B cell (primary cell): Measurements from ENCODE around the gene PSMD2. TPM values are rescaled to one million over a fixed set of nuclear protein-coding genes. Genes with fewer than 3 reads are reported as not detected.
A peak's percentile ranks its signal among the peaks of the same experiment; 100 is the strongest.

ENCODE experiments used
- ATAC-seq: fragments of 200-7000 bp; cut with Tn5 transposase; one replicate; pipeline ENCODE4 v1.10.0; 2021; ENCODE audit warnings: low read depth, mild to moderate bottlenecking, moderate number of reproducible peaks, moderate library complexity
- CTCF ChIA-PET: fragments of 350-600 bp; sonication (Branson Sonifier 250); formaldehyde crosslinking; loops from one replicate; lab custom pipeline; 2021; ENCODE audit warnings: antibody characterized with exemption, inconsistent platforms; lab: Charles Lee
- POLR2A ChIA-PET: fragments of 350-600 bp; sonication (Branson Sonifier 250); formaldehyde crosslinking; loops from one replicate; lab custom pipeline; 2021; ENCODE audit warnings: antibody characterized with exemption; lab: Charles Lee
- DNase-seq: peaks from one replicate; pipeline ENCODE4 v3.0.0; 2013
- H2AFZ ChIP-seq: 2 replicates; pipeline ENCODE4 v1.6.1; 2012; ENCODE audit warnings: mild to moderate bottlenecking, low read depth, low read length; ENCODE audit not compliant: insufficient read depth, poor library complexity, severe bottlenecking
- H3K27ac ChIP-seq, 2 donors: 1 replicate in 1 of 2; 2 replicates in 1 of 2; pipeline ENCODE4 v1.5.1; 2012 to 2013; ENCODE audit warnings: low read length in 2 of 2, mild to moderate bottlenecking in 2 of 2, moderate library complexity in 1 of 2
- H3K27me3 ChIP-seq, 4 experiments: fragments of 200-600 bp in 1 of 4; sonication (generic) in 1 of 4; replicated peaks in 1 of 4; 1 replicate in 2 of 4; 2 replicates in 2 of 4; pipeline versions ENCODE4 v1.6.1 to v1.7.0; 2013 to 2016; ENCODE audit warnings: low read length in 3 of 4, mild to moderate bottlenecking in 2 of 4, mixed read lengths in 1 of 4, moderate library complexity in 1 of 4; ENCODE audit not compliant: insufficient read depth in 4 of 4, control insufficient read depth in 3 of 4; ENCODE audit errors: control extremely low read depth in 1 of 4
- H3K36me3 ChIP-seq, 2 experiments: replicated peaks in 1 of 2; 1 replicate in 1 of 2; 2 replicates in 1 of 2; pipeline versions ENCODE4 v1.6.1 to v1.7.1; 2013; ENCODE audit warnings: low read length in 1 of 2; ENCODE audit not compliant: insufficient read depth in 2 of 2, control insufficient read depth in 1 of 2; ENCODE audit errors: control extremely low read depth in 1 of 2, extremely low read depth in 1 of 2
- H3K4me1 ChIP-seq, 2 donors: fragments of 200-600 bp in 1 of 2; sonication (generic) in 1 of 2; 1 replicate in 1 of 2; 2 replicates in 1 of 2; pipeline versions ENCODE4 v1.5.1 to v1.6.1; 2013 to 2017; ENCODE audit warnings: low read length in 2 of 2; ENCODE audit not compliant: control insufficient read depth in 2 of 2, insufficient read depth in 2 of 2
- H3K4me2 ChIP-seq: replicated peaks from 2 replicates; pipeline ENCODE3; 2012; ENCODE audit warnings: mild to moderate bottlenecking, low read depth, low read length; ENCODE audit not compliant: poor library complexity, severe bottlenecking
- H3K4me3 ChIP-seq, 5 experiments: fragments of 200-600 bp in 1 of 5; sonication (generic) in 1 of 5; 1 replicate in 3 of 5; 2 replicates in 2 of 5; pipeline versions ENCODE4 v1.5.1 to v1.7.0; 2011 to 2016; ENCODE audit warnings: low read length in 4 of 5, mild to moderate bottlenecking in 4 of 5, low read depth in 2 of 5, control low read depth in 1 of 5, moderate library complexity in 1 of 5; ENCODE audit not compliant: insufficient read depth in 1 of 5; ENCODE audit errors: control extremely low read depth in 1 of 5, extremely low read depth in 1 of 5
- H3K79me2 ChIP-seq: fragments of 200-600 bp; sonication (generic); one replicate; pipeline ENCODE4 v1.6.0; 2016; ENCODE audit warnings: low read length; ENCODE audit not compliant: control insufficient read depth, insufficient read depth
- H3K9ac ChIP-seq: fragments of 200-600 bp; sonication (generic); 2 replicates; pipeline ENCODE4 v1.6.1; 2017; ENCODE audit warnings: mild to moderate bottlenecking, low read length, moderate library complexity
- H3K9me3 ChIP-seq, 3 donors: one replicate each; pipeline versions ENCODE4 v1.6.1 to v1.7.1; 2013; ENCODE audit warnings: low read length in 2 of 3; ENCODE audit not compliant: control insufficient read depth in 2 of 3, insufficient read depth in 1 of 3; ENCODE audit errors: control extremely low read depth in 1 of 3
- H4K20me1 ChIP-seq: 2 replicates; pipeline ENCODE4 v1.6.0; 2012; ENCODE audit warnings: mild to moderate bottlenecking, low read length; ENCODE audit not compliant: insufficient read depth, control insufficient read depth, poor library complexity, severe bottlenecking
- H3K27ac Mint-ChIP-seq: one replicate; pipeline ENCODE4 v1.8.0; 2021; ENCODE audit warnings: mixed read lengths
- H3K27me3 Mint-ChIP-seq: one replicate; pipeline ENCODE4 v1.8.0; 2021; ENCODE audit warnings: mixed read lengths
- H3K4me1 Mint-ChIP-seq: one replicate; pipeline ENCODE4 v1.8.0; 2021; ENCODE audit warnings: mixed read lengths
- H3K4me3 Mint-ChIP-seq: one replicate; pipeline ENCODE4 v1.8.0; 2021; ENCODE audit warnings: mixed read lengths
- H3K9me3 Mint-ChIP-seq: one replicate; pipeline ENCODE4 v1.8.0; 2022; ENCODE audit warnings: mixed read lengths; ENCODE audit not compliant: insufficient read depth
- CTCF ChIP-seq: fragments of 200-600 bp; IDR thresholded peaks from one replicate; pipeline ENCODE4 v1.8.0; 2022; ENCODE audit warnings: antibody characterized with exemption, mild to moderate bottlenecking
- EZH2 ChIP-seq: IDR thresholded peaks from 2 replicates; pipeline ENCODE4 v1.6.1; 2012; ENCODE audit warnings: borderline replicate concordance, low read depth, mild to moderate bottlenecking, moderate library complexity, low read length; ENCODE audit not compliant: insufficient read depth, poor library complexity, severe bottlenecking
- WGBS: methylation state at CpG from one replicate; pipeline ENCODE4 v1.1.5; 2013; ENCODE audit warnings: missing lambda C conversion rate; ENCODE audit not compliant: insufficient coverage; 5-methylcytosine and 5-hydroxymethylcytosine counted together
- intact Hi-C: fragments of 100-400 bp; cut with micrococcal nuclease; formaldehyde crosslinking; loops from one replicate; pipeline ENCODE4 v1.10.0; 2022
- polyA plus RNA-seq: library from polyadenylated mRNA; depleted of rRNA; stranded (reverse); fragments of >200 nt; gene quantifications from 2 replicates; pipeline ENCODE4 v1.2.3, GENCODE V29; 2012
- total RNA-seq, 2 donors: library from RNA; stranded (reverse); fragments of 120-200 nt in 1 of 2; gene quantifications; 1 replicate in 1 of 2; 2 replicates in 1 of 2; pipeline versions ENCODE4 v1.2.3 to v1.2.4, GENCODE V29; 2013 to 2022

PSMD2 gene
- total and polyA plus RNA-seq, 2 donors (not counting 1 experiment from before 2014, with no cell fraction given) = 79.4 to 140 TPM

GRCh38 chr3:184289426-184289938 is 9.6 kb upstream of the PSMD2 start:
- TF ChIP-seq EZH2 = no peak
- peak; percentile 66 for TF ChIP-seq CTCF
- Histone ChIP-seq H3K36me3 (no peaks in the 10 kb centered on the region), H3K4me3 (no peak overlapping the region), H3K9ac (no peak overlapping the region), H3K27me3 (peaks cover 0 to 15% (median 4%) of the 10 kb centered on the region in 4 experiments), H4K20me1 (no peaks in the 10 kb centered on the region), H3K4me1 (no peaks in the 10 kb centered on the region), H3K79me2 (no peaks in the 10 kb centered on the region), H3K9me3 (no peaks in the 10 kb centered on the region), H3K4me2 (no peak overlapping the region), H3K27ac (no peak overlapping the region), H2AFZ (peak overlapping the region; percentile 13)
- H3K9me3 Mint-ChIP-seq = no peaks in the 10 kb centered on the region
- no peak overlapping the region for H3K4me3 Mint-ChIP-seq
- no peaks in the 10 kb centered on the region for H3K4me1 Mint-ChIP-seq
- no peak overlapping the region for H3K27ac Mint-ChIP-seq
- intact Hi-C loops = loop anchor here (1.0 kb wide), 2 partner anchors 62 to 394 kb away; no protein-coding TSS in a partner anchor
- 16% methylated on average over 6 of the region's 10 CpGs for WGBS
- POLR2A ChIA-PET = no interaction called here
- ATAC-seq = peak; percentile 49
- CTCF ChIA-PET = interaction anchor here (0.6 to 1.6 kb wide), 7 partner anchors 61 to 394 kb away, joined by 3 to 8 read pairs (median 3); no protein-coding TSS in a partner anchor
- peak; percentile 56 for DNase-seq
- H3K27me3 Mint-ChIP-seq = peaks cover 23% of the 10 kb centered on the region

- intact Hi-C loops = no loop called here
Measured at GRCh38 chr3:184290331-184290730, 8.7 kb upstream of the PSMD2 start.

More at GRCh38 chr3:184290331-184290730, 8.7 kb upstream of the PSMD2 start:
- H3K27ac ChIP-seq = no peak overlapping the region
- ChIA-PET CTCF (interaction anchor here (0.9 to 1.0 kb wide), 2 partner anchors 276 to 395 kb away, joined by 3 read pairs; no protein-coding TSS in a partner anchor), POLR2A (no interaction called here)
- Mint-ChIP-seq H3K4me1 (no peaks in the 10 kb centered on the region), H3K27me3 (peaks cover 25% of the 10 kb centered on the region), H3K9me3 (no peaks in the 10 kb centered on the region), H3K27ac (no peak overlapping the region), H3K4me3 (no peak overlapping the region)
- no peaks in the 10 kb centered on the region for H3K79me2 ChIP-seq
- no peak for ATAC-seq
- no peak overlapping the region for H2AFZ ChIP-seq
- no peak overlapping the region for H3K4me2 ChIP-seq
- TF ChIP-seq CTCF (no peak), EZH2 (no peak)
- H3K9me3 ChIP-seq = no peaks in the 10 kb centered on the region
- no peaks in the 10 kb centered on the region for H3K4me1 ChIP-seq
- H3K9ac ChIP-seq = no peak overlapping the region
- no peaks in the 10 kb centered on the region for H4K20me1 ChIP-seq
- DNase-seq = no peak
- peaks cover 0 to 15% (median 5%) of the 10 kb centered on the region in 4 experiments for H3K27me3 ChIP-seq
- H3K4me3 ChIP-seq = no peak overlapping the region
- 100% methylated on average over 3 of the region's 10 CpGs for WGBS
- no peaks in the 10 kb centered on the region for H3K36me3 ChIP-seq
